KOPT-K1 (cell line): ENCODE data around the gene TRIP13.
"Not testable (repeated sequence)": the region's sequence is repeated elsewhere in the genome, so short reads cannot be mapped to it uniquely, and the experiment has no call there.

Experiments
- H3K27ac ChIP-seq: fragments of 200-600 bp; sonication (generic); 2 replicates; pipeline ENCODE4 v1.5.1; 2016; ENCODE audit warnings: antibody characterized with exemption, mild to moderate bottlenecking, low read depth, low read length; ENCODE audit not compliant: poor library complexity, severe bottlenecking
- H3K36me3 ChIP-seq: fragments of 200-600 bp; sonication (generic); 2 replicates; pipeline ENCODE4 v1.5.1; 2017; ENCODE audit warnings: antibody characterized with exemption, mild to moderate bottlenecking, low read length, moderate library complexity; ENCODE audit not compliant: insufficient read depth
- H3K9me3 ChIP-seq: fragments of 200-600 bp; sonication (generic); 2 replicates; pipeline ENCODE4 v1.5.1; 2017; ENCODE audit warnings: antibody characterized with exemption, low read length, mild to moderate bottlenecking; ENCODE audit not compliant: insufficient read depth, poor library complexity, severe bottlenecking

The TRIP13 gene

DNA sequence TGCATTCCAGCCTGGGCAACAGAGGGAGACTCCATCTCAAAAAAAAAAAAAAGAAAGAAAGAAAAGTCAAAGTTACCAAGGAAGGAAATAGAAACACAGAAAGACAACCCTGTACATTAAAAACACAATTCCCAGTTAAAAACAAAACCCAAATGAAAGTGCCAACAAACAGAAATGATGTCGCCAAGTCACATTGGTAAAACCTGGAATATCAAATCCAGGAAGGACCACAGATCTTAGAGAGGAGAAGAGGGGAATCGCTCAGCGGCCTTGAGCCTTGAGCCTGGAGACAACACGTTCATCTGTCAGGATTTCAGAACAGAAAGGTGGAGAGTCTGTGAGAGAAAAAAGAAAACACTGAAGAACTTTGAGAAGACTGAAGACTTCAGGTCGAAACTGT is 40.7 kb upstream of the TRIP13 start:
- no peak overlapping the region for H3K27ac ChIP-seq
- H3K36me3 ChIP-seq = no peaks in the 10 kb centered on the region
- no peaks in the 10 kb centered on the region for H3K9me3 ChIP-seq

DNA sequence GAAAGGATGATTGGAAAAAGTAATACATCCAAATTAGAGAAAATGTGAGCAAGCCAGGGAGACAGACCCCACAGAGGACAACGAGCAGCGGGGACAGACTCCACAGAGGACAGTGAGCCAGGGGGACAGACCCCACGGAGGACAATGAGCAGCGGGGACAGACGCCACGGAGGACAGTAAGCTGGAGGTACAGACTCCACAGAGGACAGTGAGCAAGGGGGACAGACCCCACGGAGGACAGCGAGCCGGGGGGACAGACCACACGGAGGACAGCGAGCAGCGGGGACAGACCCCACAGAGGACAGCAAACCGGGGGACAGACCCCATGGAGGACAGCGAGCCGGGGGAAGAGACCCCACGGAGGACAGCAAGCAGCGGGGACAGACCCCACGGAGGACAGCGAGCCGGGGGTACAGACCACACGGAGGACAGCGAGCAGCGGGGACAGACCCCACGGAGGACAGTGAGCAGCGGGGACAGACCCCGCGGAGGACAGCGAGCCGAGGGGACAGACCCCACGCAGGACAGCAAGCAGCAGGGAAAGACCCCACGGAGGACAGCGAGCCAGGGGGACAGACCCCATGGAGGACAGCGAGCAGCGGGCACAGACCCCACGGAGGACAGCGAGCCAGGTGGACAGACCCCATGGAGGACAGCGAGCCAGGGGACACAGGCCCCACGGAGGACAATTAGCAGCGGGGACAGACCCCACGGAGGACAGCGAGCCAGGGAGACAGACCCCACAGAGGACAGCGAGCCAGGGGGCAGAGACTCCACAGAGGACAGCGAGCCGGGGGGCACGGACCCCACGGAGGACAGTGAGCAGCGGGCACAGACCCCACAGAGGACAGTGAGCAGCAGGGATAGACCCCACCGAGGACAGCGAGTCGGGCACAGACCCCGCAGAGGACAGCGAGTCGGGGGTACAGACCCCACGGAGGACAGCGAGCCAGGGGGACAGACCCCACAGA is 40.0 kb upstream of the TRIP13 start:
- Histone ChIP-seq H3K27ac (no peak overlapping the region), H3K36me3 (no peaks in the 10 kb centered on the region), H3K9me3 (no peaks in the 10 kb centered on the region)

DNA sequence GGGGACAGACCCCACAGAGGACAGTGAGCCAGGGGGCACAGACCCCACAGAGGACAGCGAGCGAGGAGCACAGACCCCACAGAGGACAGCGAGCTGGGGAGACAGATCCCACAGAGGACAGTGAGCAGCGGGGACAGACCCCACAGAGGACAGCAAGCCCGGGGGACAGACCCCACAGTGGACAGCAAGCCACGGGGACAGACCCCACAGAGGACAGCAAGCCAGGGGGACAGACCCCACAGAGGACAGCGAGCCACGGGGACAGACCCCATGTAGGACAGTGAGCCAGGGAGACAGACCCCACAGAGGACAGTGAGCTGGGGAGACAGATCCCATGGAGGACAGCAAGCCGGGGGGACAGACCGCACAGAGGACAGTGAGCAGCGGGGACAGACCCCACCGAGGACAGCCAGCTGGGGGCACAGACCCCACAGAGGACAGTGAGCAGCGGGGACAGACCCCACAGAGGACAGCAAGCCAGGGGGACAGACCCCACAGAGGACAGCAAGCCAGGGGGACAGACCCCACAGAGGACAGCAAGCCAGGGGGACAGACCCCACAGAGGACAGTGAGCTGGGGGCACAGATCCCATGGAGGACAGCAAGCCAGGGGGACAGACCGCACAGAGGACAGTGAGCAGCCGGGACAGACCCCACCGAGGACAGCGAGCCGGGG is 39.1 kb upstream of the TRIP13 start:
- not testable (repeated sequence) for H3K36me3 ChIP-seq, H3K27ac ChIP-seq, H3K9me3 ChIP-seq

DNA sequence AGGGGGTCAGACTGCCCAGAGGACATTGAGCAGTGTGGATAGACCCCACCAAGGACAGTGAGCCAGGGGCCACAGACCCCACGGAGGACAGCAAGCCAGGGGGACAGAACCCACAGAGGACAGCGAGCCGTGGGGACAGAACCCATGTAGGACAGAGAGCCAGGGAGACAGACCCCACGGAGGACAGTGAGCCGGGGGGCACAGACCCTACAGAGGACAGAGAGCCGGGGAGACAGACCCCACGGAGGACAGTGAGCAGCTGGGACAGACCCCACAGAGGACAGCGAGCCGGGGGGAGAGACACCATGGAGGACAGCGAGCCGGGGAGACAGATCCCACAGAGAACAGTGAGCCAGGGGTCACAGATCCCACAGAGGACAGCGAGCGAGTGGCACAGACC is 38.5 kb upstream of the TRIP13 start:
- H3K27ac ChIP-seq = no peak overlapping the region

DNA sequence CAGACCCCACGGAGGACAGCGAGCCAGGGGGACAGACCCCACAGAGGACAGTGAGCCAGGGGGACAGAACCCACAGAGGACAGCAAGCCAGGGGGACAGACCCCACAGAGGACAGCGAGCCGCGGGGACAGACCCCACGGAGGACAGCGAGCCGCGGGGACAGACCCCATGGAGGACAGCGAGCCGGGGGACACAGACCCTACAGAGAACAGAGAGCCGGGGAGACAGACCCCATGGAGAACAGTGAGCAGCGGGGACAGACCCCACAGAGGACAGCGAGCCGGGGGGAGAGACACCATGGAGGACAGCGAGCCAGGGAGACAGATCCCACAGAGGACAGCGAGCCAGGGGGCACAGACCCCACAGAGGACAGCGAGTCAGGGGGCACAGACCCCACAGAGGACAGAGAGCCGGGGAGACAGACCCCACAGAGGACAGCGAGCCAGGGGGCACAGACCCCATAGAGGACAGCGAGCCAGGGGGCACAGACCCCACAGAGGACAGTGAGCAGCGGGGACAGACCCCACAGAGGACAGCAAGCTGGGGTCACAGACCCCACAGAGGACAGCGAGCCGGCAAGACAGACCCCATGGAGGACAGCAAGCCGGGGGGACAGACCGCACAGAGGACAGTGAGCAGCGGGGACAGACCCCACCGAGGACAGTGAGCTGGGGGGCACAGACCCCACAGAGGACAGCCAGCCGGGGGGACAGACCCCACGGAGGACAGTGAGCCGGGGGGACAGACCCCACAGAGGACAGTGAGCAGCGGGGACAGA is 37.5 kb upstream of the TRIP13 start:
- Histone ChIP-seq H3K27ac (no peak overlapping the region), H3K9me3 (no peaks in the 10 kb centered on the region), H3K36me3 (0 out of 2 replicates have a peak, but pooled peaks cover 10% of the 10 kb centered on the region)

More for the DNA sequence above, 38.5 kb upstream of the TRIP13 start:
- Histone ChIP-seq H3K9me3 (no peaks in the 10 kb centered on the region), H3K36me3 (0 out of 2 replicates have a peak, but pooled peaks cover 2% of the 10 kb centered on the region)

- Histone ChIP-seq H3K36me3 (peaks cover 17% of the 10 kb centered on the region; the same call in 1 of the 2 replicates), H3K27ac (no peak overlapping the region), H3K9me3 (no peaks in the 10 kb centered on the region)
Observed at GRCh38 chr5:855771-856530, 36.7 kb upstream of the TRIP13 start.

DNA sequence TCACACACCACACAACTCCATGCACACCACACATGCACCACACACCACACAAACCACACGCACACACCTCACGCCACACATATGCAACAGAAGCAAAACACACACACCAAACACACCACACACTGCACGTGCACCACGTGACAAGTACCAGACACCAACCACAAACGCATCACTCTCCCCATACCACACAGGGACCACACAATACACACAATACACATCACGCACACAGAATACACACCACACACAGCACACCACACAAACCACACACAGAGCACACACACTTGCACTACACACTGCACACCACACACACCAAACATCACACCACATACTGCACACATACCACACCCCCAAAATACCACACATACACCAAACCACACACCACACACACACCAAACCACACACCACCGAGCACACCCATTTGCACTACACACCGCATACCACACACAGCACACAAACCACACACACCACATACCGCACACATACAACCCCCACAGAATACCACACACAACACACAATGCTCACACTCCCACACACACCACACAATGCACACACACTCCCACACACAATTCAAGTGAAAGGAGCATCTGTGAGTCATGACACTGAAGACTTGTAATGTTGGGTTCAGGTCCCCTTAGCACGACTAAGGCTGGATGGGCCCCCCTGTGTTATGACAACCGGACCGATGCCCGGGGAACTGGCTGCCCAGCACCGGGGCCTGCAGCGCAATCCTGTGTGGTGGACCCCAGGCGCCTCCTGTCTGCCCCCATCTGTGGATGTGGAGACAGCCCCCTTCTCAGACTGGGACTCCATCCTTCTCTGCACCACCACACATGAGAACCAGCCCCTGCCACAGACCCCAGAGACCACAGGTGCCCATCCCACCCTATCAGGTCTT is 35.9 kb upstream of the TRIP13 start:
- no peak overlapping the region for H3K27ac ChIP-seq
- no peaks in the 10 kb centered on the region for H3K9me3 ChIP-seq
- H3K36me3 ChIP-seq = peaks cover 23% of the 10 kb centered on the region; the same call in 1 of the 2 replicates

DNA sequence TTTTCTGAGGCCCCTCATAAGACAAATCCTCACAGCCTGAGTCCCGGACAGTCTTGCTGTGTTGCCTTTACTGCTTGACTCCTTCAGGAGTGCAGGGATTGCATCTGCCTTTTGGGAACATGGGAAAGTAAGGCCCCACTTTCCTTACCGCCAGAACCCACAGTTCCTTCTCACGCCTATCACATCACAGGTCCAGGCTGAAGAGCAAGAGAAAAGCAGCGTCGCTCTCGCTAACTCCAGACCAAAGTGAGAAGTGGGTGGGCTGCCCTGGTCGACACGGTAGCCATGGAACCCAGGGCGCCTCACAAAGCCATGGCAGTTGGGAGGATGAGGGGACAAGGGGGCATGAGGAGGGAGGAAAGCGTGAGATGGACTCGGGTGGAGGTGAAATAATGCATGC is 34.0 kb upstream of the TRIP13 start:
- no peak overlapping the region for H3K27ac ChIP-seq
- H3K36me3 ChIP-seq = peaks cover 42% of the 10 kb centered on the region
- no peaks in the 10 kb centered on the region for H3K9me3 ChIP-seq

DNA sequence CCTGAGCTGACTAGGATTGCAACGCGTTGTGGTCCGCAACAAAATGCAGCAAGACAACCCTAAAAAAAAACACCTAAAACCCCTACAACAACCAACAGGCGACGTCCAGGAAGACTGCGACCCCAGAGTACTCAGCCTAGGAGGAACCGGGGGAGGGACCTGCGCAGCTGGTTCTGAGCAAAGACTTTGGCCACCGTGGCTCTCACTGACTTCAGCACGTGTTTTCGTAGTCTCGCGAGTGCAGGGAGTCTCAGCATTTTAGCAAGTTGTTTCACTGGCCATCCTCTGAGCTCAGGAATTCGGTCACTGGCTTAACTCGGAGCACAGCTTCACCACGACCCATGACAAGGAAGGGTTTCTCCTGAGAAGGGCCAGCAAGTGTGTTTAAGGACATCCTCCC is 33.3 kb upstream of the TRIP13 start:
- Histone ChIP-seq H3K9me3 (no peaks in the 10 kb centered on the region), H3K36me3 (peaks cover 49% of the 10 kb centered on the region), H3K27ac (no peak overlapping the region)

- Histone ChIP-seq H3K27ac (no peak overlapping the region), H3K36me3 (peaks cover 53% of the 10 kb centered on the region)
Observed at GRCh38 chr5:859798-860296, 32.8 kb upstream of the TRIP13 start.

GRCh38 chr5:860506-861150 is 32.1 kb upstream of the TRIP13 start:
- Histone ChIP-seq H3K36me3 (peaks cover 61% of the 10 kb centered on the region), H3K27ac (no peak overlapping the region), H3K9me3 (no peaks in the 10 kb centered on the region)

More at GRCh38 chr5:859798-860296, 32.8 kb upstream of the TRIP13 start:
- H3K9me3 ChIP-seq = no peaks in the 10 kb centered on the region

- Histone ChIP-seq H3K36me3 (peaks cover 72% of the 10 kb centered on the region), H3K27ac (no peak overlapping the region), H3K9me3 (no peaks in the 10 kb centered on the region)
Observed at GRCh38 chr5:861442-862366, 31.0 kb upstream of the TRIP13 start.
